Glutamatergic neuron (in vitro differentiated cells): ENCODE results near the gene ALDH1B1. TPM values are rescaled to one million over a fixed set of nuclear protein-coding genes. Genes with fewer than 3 reads are reported as not detected.
"Not testable (repeated sequence)": the region's sequence is repeated elsewhere in the genome, so short reads cannot be mapped to it uniquely, and the experiment has no call there.

Experiments used
- DNase-seq: peaks from one replicate; pipeline ENCODE4 v3.0.0; 2022
- H3K27ac Mint-ChIP-seq: one replicate; pipeline ENCODE4 v1.8.0; 2020; ENCODE audit warnings: mild to moderate bottlenecking, mixed read lengths, inconsistent platforms; ENCODE audit not compliant: unreplicated experiment
- H3K27me3 Mint-ChIP-seq: one replicate; pipeline ENCODE4 v1.8.0; 2020; ENCODE audit warnings: mild to moderate bottlenecking, moderate library complexity, mixed read lengths, inconsistent platforms; ENCODE audit not compliant: unreplicated experiment
- H3K36me3 Mint-ChIP-seq: one replicate; pipeline ENCODE4 v1.8.0; 2020; ENCODE audit warnings: mild to moderate bottlenecking, mixed read lengths, inconsistent platforms; ENCODE audit not compliant: unreplicated experiment
- H3K4me1 Mint-ChIP-seq: one replicate; pipeline ENCODE4 v1.8.0; 2020; ENCODE audit warnings: mild to moderate bottlenecking, low read depth, mixed read lengths, inconsistent platforms; ENCODE audit not compliant: unreplicated experiment
- H3K4me3 Mint-ChIP-seq: one replicate; pipeline ENCODE4 v1.8.0; 2020; ENCODE audit warnings: mild to moderate bottlenecking, mixed read lengths, inconsistent platforms; ENCODE audit not compliant: unreplicated experiment
- H3K9me3 Mint-ChIP-seq: one replicate; pipeline ENCODE4 v1.8.0; 2020; ENCODE audit warnings: mild to moderate bottlenecking, moderate library complexity, mixed read lengths, inconsistent platforms; ENCODE audit not compliant: unreplicated experiment
- total RNA-seq: library from RNA; stranded (reverse); fragmentation: NEBNext Ultra II Directional; extraction: Animal tissue kit (Norgen Biotek cat#: 25700); gene quantifications from one replicate; pipeline ENCODE4 v1.2.1, GENCODE V29; 2021; ENCODE audit not compliant: unreplicated experiment
- TF ChIP-seq, protein P1 (sequence below): fragments of 200-600 bp; sonication (generic); IDR thresholded peaks from one replicate; pipeline ENCODE4 v1.5.0; 2021; ENCODE audit not compliant: partially characterized antibody, unreplicated experiment

The ALDH1B1 gene
- total RNA-seq, 1 donor from 2014 or later, result 15.3 TPM

DNA sequence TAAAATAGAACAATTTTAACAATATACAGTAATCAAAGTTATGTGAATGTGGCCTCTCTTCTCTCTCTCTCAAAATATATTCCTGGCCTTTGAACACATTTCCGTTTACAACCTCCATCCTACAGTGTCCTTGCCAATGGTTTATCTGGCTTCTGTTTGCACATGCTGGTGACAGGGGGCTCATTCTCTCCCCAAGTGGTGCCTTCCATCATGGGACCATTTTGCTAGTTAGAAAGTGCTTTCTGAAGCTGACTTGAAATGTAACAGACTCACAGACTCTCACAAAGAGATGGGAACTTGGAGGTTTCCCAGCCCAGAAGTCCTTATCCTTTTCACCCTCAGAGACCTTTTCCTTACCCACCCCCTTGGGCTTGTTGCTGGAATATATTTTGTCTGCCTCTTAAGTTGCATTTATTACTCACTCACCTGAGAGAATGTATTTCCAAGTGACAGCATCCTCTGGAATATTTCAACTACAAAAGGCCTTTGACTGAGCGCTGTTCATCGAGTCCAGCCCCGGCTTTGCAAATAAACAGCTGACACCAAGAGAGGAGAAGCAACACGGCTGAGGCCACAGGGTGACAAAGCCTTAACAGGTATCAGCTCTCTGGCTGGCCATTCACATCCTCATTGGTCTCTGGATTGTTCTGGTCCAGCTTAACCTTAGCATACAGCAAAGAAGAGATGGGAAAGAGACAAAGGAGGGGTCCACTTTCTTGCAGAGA, 17.5 kb upstream of the ALDH1B1 start:
- peaks cover 15% of the 10 kb centered on the region for H3K4me1 Mint-ChIP-seq
- TF ChIP-seq, protein P1, sequence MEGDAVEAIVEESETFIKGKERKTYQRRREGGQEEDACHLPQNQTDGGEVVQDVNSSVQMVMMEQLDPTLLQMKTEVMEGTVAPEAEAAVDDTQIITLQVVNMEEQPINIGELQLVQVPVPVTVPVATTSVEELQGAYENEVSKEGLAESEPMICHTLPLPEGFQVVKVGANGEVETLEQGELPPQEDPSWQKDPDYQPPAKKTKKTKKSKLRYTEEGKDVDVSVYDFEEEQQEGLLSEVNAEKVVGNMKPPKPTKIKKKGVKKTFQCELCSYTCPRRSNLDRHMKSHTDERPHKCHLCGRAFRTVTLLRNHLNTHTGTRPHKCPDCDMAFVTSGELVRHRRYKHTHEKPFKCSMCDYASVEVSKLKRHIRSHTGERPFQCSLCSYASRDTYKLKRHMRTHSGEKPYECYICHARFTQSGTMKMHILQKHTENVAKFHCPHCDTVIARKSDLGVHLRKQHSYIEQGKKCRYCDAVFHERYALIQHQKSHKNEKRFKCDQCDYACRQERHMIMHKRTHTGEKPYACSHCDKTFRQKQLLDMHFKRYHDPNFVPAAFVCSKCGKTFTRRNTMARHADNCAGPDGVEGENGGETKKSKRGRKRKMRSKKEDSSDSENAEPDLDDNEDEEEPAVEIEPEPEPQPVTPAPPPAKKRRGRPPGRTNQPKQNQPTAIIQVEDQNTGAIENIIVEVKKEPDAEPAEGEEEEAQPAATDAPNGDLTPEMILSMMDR, result no peak
- H3K27me3 Mint-ChIP-seq, result no peaks in the 10 kb centered on the region
- H3K9me3 Mint-ChIP-seq, result no peaks in the 10 kb centered on the region
- H3K27ac Mint-ChIP-seq, result no peak overlapping the region
- DNase-seq, result no peak
- H3K36me3 Mint-ChIP-seq, result peaks cover 4% of the 10 kb centered on the region
- H3K4me3 Mint-ChIP-seq, result no peak overlapping the region

DNA sequence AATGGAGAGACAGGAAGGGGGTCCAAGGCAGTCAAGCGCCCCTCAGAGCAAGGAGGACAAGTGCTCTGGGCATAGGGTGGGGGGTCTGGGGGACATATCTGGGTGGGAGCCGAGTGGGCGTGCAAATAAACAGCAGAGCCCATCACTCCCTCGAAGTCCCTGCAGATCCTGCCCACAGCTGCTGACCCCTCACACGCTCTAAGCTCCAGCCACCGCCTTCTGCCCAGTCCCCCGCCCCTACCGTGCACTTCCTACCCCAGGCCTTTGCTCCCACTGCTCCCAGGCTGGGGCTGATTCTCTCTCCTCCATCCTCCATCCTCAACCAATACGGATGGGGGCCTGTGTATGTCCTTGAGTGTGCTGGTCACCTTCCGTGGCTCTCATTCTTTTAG, 16.9 kb upstream of the ALDH1B1 start:
- no peaks in the 10 kb centered on the region for H3K9me3 Mint-ChIP-seq
- no peak overlapping the region for H3K27ac Mint-ChIP-seq
- H3K36me3 Mint-ChIP-seq, result peaks cover 4% of the 10 kb centered on the region
- no peaks in the 10 kb centered on the region for H3K27me3 Mint-ChIP-seq
- H3K4me1 Mint-ChIP-seq, result peaks cover 15% of the 10 kb centered on the region
- no peak overlapping the region for H3K4me3 Mint-ChIP-seq
- TF ChIP-seq, protein P1, result no peak
- DNase-seq, result no peak

DNA sequence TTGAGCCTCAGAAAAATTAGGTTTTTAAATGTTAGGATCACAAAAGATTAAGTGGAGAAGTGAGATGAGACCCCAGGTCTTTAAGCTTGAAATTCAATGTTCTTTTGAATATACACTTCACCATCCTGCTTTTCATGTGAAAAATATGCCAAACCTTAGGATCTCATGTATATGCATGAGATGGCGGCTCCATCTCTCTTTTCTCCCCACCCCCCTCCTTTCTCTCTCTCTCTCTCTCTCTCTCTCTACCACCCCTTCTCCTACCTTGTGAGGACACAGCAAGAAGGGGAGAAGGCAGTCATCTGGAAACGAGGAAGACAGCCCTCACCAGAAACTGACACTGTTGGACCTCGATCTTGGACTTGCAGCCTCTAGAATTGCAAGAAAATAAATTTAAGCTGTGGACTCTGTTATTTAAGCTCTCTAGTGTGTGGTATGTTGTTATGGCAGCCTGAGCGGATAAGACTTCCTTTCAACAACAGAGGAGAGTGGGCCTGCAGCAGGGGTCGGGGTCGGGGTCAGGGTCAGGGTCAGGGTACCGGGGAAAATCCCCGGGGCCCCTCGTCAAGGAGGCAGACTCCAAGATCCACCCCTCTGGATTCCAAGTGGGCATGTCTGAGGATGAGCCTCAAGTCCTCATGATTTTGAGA, 16.4 kb upstream of the ALDH1B1 start:
- Mint-ChIP-seq H3K4me1 (peaks cover 21% of the 10 kb centered on the region), H3K9me3 (no peaks in the 10 kb centered on the region), H3K4me3 (no peak overlapping the region), H3K27ac (no peak overlapping the region), H3K36me3 (peaks cover 4% of the 10 kb centered on the region), H3K27me3 (no peaks in the 10 kb centered on the region)
- no peak for DNase-seq
- TF ChIP-seq, protein P1, result no peak

DNA sequence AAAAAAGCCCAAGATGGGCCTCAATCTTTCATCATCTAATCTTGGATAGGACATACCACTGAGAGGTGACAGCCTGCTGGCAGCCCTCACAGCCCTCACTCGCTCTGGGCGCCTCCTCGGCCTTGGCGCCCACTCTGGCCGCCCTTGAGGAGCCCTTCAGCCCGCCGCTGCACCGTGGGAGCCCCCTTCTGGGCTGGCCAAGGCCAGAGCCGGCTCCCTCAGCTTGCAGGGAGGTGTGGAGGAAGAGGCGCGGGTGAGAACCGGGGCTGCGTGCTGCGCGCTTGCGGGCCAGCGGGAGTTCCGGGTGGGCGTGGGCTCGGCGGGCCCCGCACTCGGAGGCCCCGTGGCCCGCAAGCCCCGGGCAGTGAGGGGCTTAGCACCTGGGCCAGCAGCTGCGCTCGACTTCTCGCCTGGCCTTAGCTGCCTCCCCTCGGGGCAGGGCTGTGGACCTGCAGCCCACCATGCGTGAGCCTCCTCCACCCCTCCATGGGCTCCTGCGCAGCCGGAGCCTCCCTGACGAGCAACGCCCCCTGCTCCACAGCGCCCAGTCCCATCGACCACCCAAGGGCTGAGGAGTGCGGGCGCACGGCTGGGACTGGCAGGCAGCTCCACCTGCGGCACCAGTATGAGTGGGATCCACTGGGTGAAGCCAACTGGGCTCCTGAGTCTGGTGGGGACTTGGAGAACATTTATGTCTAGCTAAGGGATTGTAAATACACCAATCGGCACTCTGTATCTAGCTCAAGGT, 15.0 kb upstream of the ALDH1B1 start:
- not testable (repeated sequence) for H3K36me3 Mint-ChIP-seq, DNase-seq, H3K4me3 Mint-ChIP-seq, H3K27ac Mint-ChIP-seq, H3K9me3 Mint-ChIP-seq, H3K27me3 Mint-ChIP-seq
- H3K4me1 Mint-ChIP-seq, result peaks cover 22% of the 10 kb centered on the region

DNA sequence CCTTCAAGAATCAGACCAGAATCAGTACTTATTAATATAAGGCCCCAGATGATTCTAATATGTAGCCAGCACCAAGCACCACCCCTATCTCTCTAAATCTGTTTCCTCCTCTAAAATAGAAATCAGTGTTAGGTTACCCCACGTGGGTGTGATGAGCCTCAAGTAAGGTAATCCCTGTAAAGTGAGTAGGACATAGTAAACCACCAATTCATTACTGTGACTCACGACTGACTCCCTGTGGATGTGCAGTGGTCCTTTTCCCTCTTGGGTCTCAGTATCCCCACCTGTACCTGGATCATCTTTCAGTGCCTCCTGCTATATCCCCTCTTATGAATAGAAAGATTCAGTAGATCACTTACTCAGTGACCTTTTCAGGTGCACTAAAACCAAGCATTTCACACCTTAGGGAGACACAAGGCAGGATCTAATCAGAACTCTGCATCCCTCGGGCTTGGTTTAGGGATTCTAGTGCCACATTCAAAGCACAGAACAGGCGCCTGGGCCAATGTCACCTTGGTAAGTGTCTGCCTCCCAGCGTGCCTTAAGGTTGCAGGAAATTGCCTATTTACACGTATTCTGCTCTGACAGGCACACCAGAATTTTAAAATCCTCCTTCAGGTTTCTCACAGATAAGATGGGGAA, 12.2 kb upstream of the ALDH1B1 start:
- Mint-ChIP-seq H3K4me1 (peaks cover 16% of the 10 kb centered on the region), H3K27me3 (no peaks in the 10 kb centered on the region), H3K9me3 (peaks cover 12% of the 10 kb centered on the region), H3K36me3 (peaks cover 15% of the 10 kb centered on the region), H3K4me3 (no peak overlapping the region), H3K27ac (no peak overlapping the region)
- no peak for DNase-seq
- TF ChIP-seq, protein P1, result no peak
